ENCODE measurements around the gene NTSR1. TPM values are rescaled to one million over a fixed set of nuclear protein-coding genes. Genes with fewer than 3 reads are reported as not detected.
A peak's percentile ranks its signal among the peaks of the same experiment; 100 is the strongest.

Gene NTSR1
- total and polyA plus RNA-seq, 2 of the 13 experiments (the other 11 are each of a cell fraction or from before 2014, with no cell fraction given): 0.09 to 0.12 TPM

DNA sequence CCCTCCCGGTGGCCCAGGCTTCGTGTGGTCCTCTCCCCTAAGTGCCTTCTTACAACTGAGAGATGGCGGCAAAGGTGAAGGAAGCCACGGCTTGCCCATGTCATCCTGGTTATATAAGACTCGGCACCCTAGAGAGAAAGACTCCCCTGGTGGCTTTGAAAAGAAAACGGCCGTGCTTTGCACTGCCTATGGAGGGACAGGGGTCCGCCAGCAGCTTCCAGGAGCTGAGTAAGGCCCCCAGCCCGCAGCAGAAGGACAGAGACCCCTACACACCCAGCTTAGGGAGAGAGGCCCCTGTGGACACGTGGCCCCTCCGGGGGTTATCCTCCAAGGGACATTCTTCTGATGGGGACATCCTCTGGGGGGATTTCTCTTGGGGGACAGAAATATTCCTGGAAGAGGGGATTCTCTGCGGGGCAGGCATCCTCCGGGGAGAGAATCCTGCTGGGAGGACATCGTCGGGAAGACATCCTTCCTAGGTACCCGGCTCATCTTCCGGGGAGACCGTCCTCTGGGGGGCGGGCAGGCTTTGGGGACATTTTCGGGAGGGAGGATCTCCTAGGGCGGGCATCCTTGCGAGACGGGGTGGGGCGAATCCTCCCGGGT lies 95.5 kb downstream of the NTSR1 start (continued):
- TF ChIP-seq ZFP91 (CRISPR knock-in tag; IDR thresholded peaks at IDR 0.05; ENCODE audit: borderline replicate concordance): no peak
- peak; percentile 42; the same call in 1 of the 2 replicates for TF ChIP-seq ZNF784 (CRISPR knock-in tag; IDR thresholded peaks at IDR 0.05; ENCODE audit: borderline replicate concordance)
- TF ChIP-seq, protein P1, sequence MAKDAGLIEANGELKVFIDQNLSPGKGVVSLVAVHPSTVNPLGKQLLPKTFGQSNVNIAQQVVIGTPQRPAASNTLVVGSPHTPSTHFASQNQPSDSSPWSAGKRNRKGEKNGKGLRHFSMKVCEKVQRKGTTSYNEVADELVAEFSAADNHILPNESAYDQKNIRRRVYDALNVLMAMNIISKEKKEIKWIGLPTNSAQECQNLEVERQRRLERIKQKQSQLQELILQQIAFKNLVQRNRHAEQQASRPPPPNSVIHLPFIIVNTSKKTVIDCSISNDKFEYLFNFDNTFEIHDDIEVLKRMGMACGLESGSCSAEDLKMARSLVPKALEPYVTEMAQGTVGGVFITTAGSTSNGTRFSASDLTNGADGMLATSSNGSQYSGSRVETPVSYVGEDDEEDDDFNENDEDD (CRISPR knock-in tag; IDR thresholded peaks at IDR 0.05; ENCODE audit: borderline replicate concordance): no peak
- peak; percentile 46 for TF ChIP-seq ZNF781 (CRISPR knock-in tag; IDR thresholded peaks at IDR 0.05; ENCODE audit: borderline replicate concordance, not compliant biosample characterization)
- TF ChIP-seq, protein P2, sequence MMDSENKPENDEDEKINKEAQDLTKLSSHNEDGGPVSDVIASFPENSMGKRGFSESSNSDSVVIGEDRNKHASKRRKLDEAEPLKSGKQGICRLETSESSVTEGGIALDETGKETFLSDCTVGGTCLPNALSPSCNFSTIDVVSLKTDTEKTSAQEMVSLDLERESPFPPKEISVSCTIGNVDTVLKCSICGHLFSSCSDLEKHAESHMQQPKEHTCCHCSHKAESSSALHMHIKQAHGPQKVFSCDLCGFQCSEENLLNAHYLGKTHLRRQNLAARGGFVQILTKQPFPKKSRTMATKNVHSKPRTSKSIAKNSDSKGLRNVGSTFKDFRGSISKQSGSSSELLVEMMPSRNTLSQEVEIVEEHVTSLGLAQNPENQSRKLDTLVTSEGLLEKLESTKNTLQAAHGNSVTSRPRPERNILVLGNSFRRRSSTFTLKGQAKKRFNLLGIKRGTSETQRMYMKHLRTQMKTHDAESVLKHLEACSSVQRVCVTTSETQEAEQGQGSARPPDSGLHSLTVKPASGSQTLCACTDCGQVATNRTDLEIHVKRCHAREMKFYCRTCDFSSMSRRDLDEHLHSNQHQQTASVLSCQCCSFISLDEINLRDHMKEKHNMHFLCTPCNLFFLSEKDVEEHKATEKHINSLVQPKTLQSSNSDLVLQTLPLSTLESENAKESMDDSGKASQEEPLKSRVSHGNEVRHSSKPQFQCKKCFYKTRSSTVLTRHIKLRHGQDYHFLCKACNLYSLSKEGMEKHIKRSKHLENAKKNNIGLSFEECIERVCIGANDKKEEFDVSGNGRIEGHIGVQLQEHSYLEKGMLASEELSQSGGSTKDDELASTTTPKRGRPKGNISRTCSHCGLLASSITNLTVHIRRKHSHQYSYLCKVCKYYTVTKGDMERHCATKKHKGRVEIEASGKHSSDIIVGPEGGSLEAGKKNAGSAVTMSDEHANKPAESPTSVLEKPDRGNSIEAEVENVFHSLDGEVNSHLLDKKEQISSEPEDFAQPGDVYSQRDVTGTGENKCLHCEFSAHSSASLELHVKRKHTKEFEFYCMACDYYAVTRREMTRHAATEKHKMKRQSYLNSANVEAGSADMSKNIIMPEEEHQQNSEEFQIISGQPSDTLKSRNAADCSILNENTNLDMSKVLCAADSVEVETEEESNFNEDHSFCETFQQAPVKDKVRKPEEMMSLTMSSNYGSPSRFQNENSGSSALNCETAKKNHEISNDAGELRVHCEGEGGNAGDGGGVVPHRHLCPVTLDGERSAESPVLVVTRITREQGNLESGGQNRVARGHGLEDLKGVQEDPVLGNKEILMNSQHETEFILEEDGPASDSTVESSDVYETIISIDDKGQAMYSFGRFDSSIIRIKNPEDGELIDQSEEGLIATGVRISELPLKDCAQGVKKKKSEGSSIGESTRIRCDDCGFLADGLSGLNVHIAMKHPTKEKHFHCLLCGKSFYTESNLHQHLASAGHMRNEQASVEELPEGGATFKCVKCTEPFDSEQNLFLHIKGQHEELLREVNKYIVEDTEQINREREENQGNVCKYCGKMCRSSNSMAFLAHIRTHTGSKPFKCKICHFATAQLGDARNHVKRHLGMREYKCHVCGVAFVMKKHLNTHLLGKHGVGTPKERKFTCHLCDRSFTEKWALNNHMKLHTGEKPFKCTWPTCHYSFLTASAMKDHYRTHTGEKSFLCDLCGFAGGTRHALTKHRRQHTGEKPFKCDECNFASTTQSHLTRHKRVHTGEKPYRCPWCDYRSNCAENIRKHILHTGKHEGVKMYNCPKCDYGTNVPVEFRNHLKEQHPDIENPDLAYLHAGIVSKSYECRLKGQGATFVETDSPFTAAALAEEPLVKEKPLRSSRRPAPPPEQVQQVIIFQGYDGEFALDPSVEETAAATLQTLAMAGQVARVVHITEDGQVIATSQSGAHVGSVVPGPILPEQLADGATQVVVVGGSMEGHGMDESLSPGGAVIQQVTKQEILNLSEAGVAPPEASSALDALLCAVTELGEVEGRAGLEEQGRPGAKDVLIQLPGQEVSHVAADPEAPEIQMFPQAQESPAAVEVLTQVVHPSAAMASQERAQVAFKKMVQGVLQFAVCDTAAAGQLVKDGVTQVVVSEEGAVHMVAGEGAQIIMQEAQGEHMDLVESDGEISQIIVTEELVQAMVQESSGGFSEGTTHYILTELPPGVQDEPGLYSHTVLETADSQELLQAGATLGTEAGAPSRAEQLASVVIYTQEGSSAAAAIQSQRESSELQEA (CRISPR knock-in tag; IDR thresholded peaks at IDR 0.05; ENCODE audit: not compliant biosample characterization): peak; percentile 51
- TF ChIP-seq BCL3 (CRISPR knock-in tag; IDR thresholded peaks at IDR 0.05): peak; percentile 68; the same call in 1 of the 2 replicates
- peak; percentile 1; the same call in 1 of the 2 replicates for TF ChIP-seq UBTF (CRISPR knock-in tag; IDR thresholded peaks at IDR 0.05)
- no peak for TF ChIP-seq ZKSCAN5 (CRISPR knock-in tag; IDR thresholded peaks at IDR 0.05)
